ENCODE measurements around the gene C1orf198. TPM values are rescaled to one million over a fixed set of nuclear protein-coding genes. Genes with fewer than 3 reads are reported as not detected.

Gene C1orf198
- total RNA-seq, 1 donor from 2014 or later, result 62.5 TPM

GRCh38 chr1:230898144-230898543 lies 29.8 kb upstream of the C1orf198 start:
- Mint-ChIP-seq H3K4me3 (no peak overlapping the region), H3K9me3 (no peaks in the 10 kb centered on the region), H3K27ac (no peak overlapping the region), H3K36me3 (no peaks in the 10 kb centered on the region), H3K4me1 (ENCODE audit: unreplicated experiment) (peaks cover 23% of the 10 kb centered on the region), H3K27me3 (no peaks in the 10 kb centered on the region)
- no peak for TF ChIP-seq CTCF (conservative IDR thresholded peaks at IDR 0.05)
- DNase-seq (ENCODE audit: extremely low spot score, unreplicated experiment), result no peak

- Mint-ChIP-seq H3K9me3 (no peaks in the 10 kb centered on the region), H3K4me3 (no peak overlapping the region), H3K27me3 (no peaks in the 10 kb centered on the region), H3K27ac (no peak overlapping the region), H3K36me3 (no peaks in the 10 kb centered on the region), H3K4me1 (ENCODE audit: unreplicated experiment) (peaks cover 30% of the 10 kb centered on the region)
- no peak for DNase-seq (ENCODE audit: extremely low spot score, unreplicated experiment)
- TF ChIP-seq CTCF (conservative IDR thresholded peaks at IDR 0.05), result no peak
Observed at GRCh38 chr1:230896779-230897178, 28.5 kb upstream of the C1orf198 start.

- DNase-seq (ENCODE audit: extremely low spot score, unreplicated experiment), result no peak
Observed at GRCh38 chr1:230895452-230895851, 27.1 kb upstream of the C1orf198 start.

GRCh38 chr1:230894664-230895063 lies 26.3 kb upstream of the C1orf198 start:
- H3K9me3 Mint-ChIP-seq, result no peaks in the 10 kb centered on the region

More at GRCh38 chr1:230895452-230895851, 27.1 kb upstream of the C1orf198 start:
- TF ChIP-seq CTCF (conservative IDR thresholded peaks at IDR 0.05), result no peak
- H3K27me3 Mint-ChIP-seq, result no peaks in the 10 kb centered on the region
- no peak overlapping the region for H3K27ac Mint-ChIP-seq
- H3K36me3 Mint-ChIP-seq, result no peaks in the 10 kb centered on the region
- no peaks in the 10 kb centered on the region for H3K9me3 Mint-ChIP-seq
- H3K4me3 Mint-ChIP-seq, result no peak overlapping the region
- peaks cover 28% of the 10 kb centered on the region for H3K4me1 Mint-ChIP-seq (ENCODE audit: unreplicated experiment)

GRCh38 chr1:230894032-230894431 lies 25.7 kb upstream of the C1orf198 start:
- H3K4me1 Mint-ChIP-seq (ENCODE audit: unreplicated experiment), result peaks cover 23% of the 10 kb centered on the region
- no peaks in the 10 kb centered on the region for H3K36me3 Mint-ChIP-seq
- H3K27ac Mint-ChIP-seq, result no peak overlapping the region
- H3K9me3 Mint-ChIP-seq, result no peaks in the 10 kb centered on the region
- no peak for DNase-seq (ENCODE audit: extremely low spot score, unreplicated experiment)
- H3K4me3 Mint-ChIP-seq, result no peak overlapping the region
- no peak for TF ChIP-seq CTCF (conservative IDR thresholded peaks at IDR 0.05)
- H3K27me3 Mint-ChIP-seq, result no peaks in the 10 kb centered on the region

More at GRCh38 chr1:230894664-230895063, 26.3 kb upstream of the C1orf198 start:
- Mint-ChIP-seq H3K4me1 (ENCODE audit: unreplicated experiment) (peaks cover 23% of the 10 kb centered on the region), H3K27me3 (no peaks in the 10 kb centered on the region), H3K36me3 (no peaks in the 10 kb centered on the region), H3K27ac (peak overlapping the region; percentile 27), H3K4me3 (no peak overlapping the region)
- no peak for DNase-seq (ENCODE audit: extremely low spot score, unreplicated experiment)
- TF ChIP-seq CTCF (conservative IDR thresholded peaks at IDR 0.05), result no peak

- Mint-ChIP-seq H3K4me3 (no peak overlapping the region), H3K36me3 (no peaks in the 10 kb centered on the region), H3K27ac (no peak overlapping the region), H3K27me3 (no peaks in the 10 kb centered on the region), H3K9me3 (peaks cover 5% of the 10 kb centered on the region), H3K4me1 (ENCODE audit: unreplicated experiment) (peaks cover 23% of the 10 kb centered on the region)
- no peak for DNase-seq (ENCODE audit: extremely low spot score, unreplicated experiment)
- no peak for TF ChIP-seq CTCF (conservative IDR thresholded peaks at IDR 0.05)
Observed at GRCh38 chr1:230892018-230892491, 23.7 kb upstream of the C1orf198 start.

All from type B pancreatic cell (in vitro differentiated cells).